Lung microvascular endothelial cell (primary cell): ENCODE results near the gene KLF13. TPM values are rescaled to one million over a fixed set of nuclear protein-coding genes. Genes with fewer than 3 reads are reported as not detected.
"Not testable (repeated sequence)": the region's sequence is repeated elsewhere in the genome, so short reads cannot be mapped to it uniquely, and the experiment has no call there.

Source experiments
- DNase-seq, 2 donors: peaks; one replicate each; pipeline versions ENCODE4 v3.0.0 to v3.0.0-alpha.2; 2010; ENCODE audit warnings: low read depth in 2 of 2
- total RNA-seq: library from RNA; depleted of rRNA; stranded (reverse); fragments of >200 nt; gene quantifications from 2 replicates; pipeline ENCODE4 v1.2.1, GENCODE V29; 2014

The KLF13 gene
- total RNA-seq, 1 donor from 2014 or later = 31.7 TPM

- DNase-seq = no peak
These were observed 19.2 kb downstream of the KLF13 start for GRCh38 chr15:31345606-31346366.

GRCh38 chr15:31346367-31347066 lies 19.9 kb downstream of the KLF13 start:
- DNase-seq = no peak

- no peak for DNase-seq
These were observed 20.7 kb downstream of the KLF13 start for GRCh38 chr15:31347067-31347975.

GRCh38 chr15:31347981-31348803 lies 21.6 kb downstream of the KLF13 start:
- no peak for DNase-seq

GRCh38 chr15:31349233-31350141 lies 22.9 kb downstream of the KLF13 start:
- DNase-seq = no peak

- no peak for DNase-seq
These were observed 24.1 kb downstream of the KLF13 start for GRCh38 chr15:31350771-31351170.

GRCh38 chr15:31352339-31352751 lies 25.7 kb downstream of the KLF13 start:
- DNase-seq = no peak

- peak; percentile 84 to 91 for DNase-seq
These were observed 26.5 kb downstream of the KLF13 start for GRCh38 chr15:31352911-31353811.

GRCh38 chr15:31353931-31354330 lies 27.3 kb downstream of the KLF13 start:
- peak in 1 of 2 donors; percentile 26 for DNase-seq

GRCh38 chr15:31356097-31356496 lies 29.5 kb downstream of the KLF13 start:
- DNase-seq = not testable (repeated sequence)

DNA sequence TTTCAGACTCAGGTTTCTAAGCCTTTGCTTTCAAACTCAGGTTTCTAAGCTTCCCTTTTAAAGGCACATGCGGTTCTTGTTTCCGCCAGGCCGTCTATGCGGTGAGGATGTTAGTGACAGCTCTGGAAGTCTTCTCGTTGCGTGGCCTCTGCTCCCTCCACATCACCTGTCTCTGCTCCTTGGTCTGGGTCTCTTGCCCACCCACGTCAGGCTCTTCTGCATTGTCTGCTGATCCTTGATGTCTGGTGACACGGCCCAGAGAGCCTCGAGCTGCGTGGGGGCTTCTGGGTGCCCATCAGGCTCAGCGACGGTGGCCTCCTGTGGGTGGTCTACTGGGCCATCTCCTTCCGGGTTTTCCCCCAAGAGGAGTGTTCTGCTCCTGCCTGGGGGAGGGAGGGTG lies 30.5 kb downstream of the KLF13 start:
- DNase-seq = no peak

- no peak for DNase-seq
These were observed 31.5 kb downstream of the KLF13 start for GRCh38 chr15:31358163-31358562.

GRCh38 chr15:31358957-31359701 lies 32.5 kb downstream of the KLF13 start:
- DNase-seq = peak in 1 of 2 donors; percentile 32

GRCh38 chr15:31359702-31360111 lies 33.1 kb downstream of the KLF13 start:
- no peak for DNase-seq

DNA sequence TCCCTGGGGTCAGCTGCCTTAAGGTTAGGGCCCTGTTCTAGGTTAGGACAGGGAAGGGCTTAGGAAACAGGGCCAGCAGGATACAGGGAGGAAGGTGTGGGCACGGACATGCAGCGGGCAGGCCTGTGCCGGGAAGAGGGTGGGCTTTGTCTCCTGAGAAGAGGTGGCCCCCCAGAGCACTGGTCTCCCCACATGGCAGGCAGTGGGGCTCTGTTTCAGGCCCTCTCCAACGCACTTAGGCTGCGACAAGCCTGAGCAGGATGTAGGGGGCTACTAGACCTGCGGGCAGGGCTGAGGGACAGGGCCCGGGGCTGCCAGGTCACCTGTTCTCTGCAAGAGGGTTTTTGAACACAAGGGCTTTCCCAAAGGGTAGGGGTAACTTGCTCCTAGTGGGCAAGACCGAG lies 33.5 kb downstream of the KLF13 start:
- no peak for DNase-seq

GRCh38 chr15:31360843-31361763 lies 34.5 kb downstream of the KLF13 start:
- DNase-seq = no peak
